Kidney (tissue), 14 donors: ENCODE measurements around the gene ACTL6B. TPM values are rescaled to one million over a fixed set of nuclear protein-coding genes. Genes with fewer than 3 reads are reported as not detected.

Source experiments
- DNase-seq, 5 donors: peaks; one replicate each; pipeline ENCODE4 v3.0.0-alpha.2; 2013 to 2020
- FAIRE-seq: peaks from 2 replicates; lab custom pipeline; 2012; peaks lifted over from hg19 to GRCh38; lab: Jason Lieb, UNC
- H3K27ac ChIP-seq, 2 donors: one replicate each; pipeline ENCODE4 v1.7.0; 2013; ENCODE audit warnings: low read depth in 2 of 2, low read length in 2 of 2, inconsistent platforms in 1 of 2
- H3K27me3 ChIP-seq: one replicate; pipeline ENCODE4 v1.7.1; 2013; ENCODE audit warnings: low read length, inconsistent platforms; ENCODE audit not compliant: control insufficient read depth, insufficient read depth
- H3K36me3 ChIP-seq, 3 donors: one replicate each; pipeline versions ENCODE4 v1.7.0 to v1.7.1; 2013; ENCODE audit warnings: low read length in 3 of 3, control low read depth in 1 of 3, inconsistent platforms in 1 of 3; ENCODE audit not compliant: insufficient read depth in 3 of 3, control insufficient read depth in 2 of 3
- H3K4me1 ChIP-seq, 3 donors: one replicate each; pipeline versions ENCODE4 v1.7.0 to v1.7.1; 2013; ENCODE audit warnings: low read length in 3 of 3, inconsistent platforms in 1 of 3, low read depth in 1 of 3; ENCODE audit not compliant: control insufficient read depth in 2 of 3, insufficient read depth in 2 of 3
- H3K4me3 ChIP-seq, 3 donors: one replicate each; pipeline versions ENCODE4 v1.7.0 to v1.8.1; 2013; ENCODE audit warnings: low read length in 3 of 3, control low read depth in 1 of 3, inconsistent platforms in 1 of 3
- H3K9ac ChIP-seq, 3 donors: one replicate each; pipeline versions ENCODE4 v1.7.0 to v1.7.1; 2013; ENCODE audit warnings: low read length in 3 of 3, control low read depth in 1 of 3, inconsistent platforms in 1 of 3
- H3K9me3 ChIP-seq, 3 donors: one replicate each; pipeline versions ENCODE4 v1.7.0 to v1.7.1; 2013; ENCODE audit warnings: low read length in 3 of 3, control low read depth in 1 of 3, inconsistent platforms in 1 of 3; ENCODE audit not compliant: control insufficient read depth in 2 of 3, insufficient read depth in 1 of 3
- intact Hi-C: fragments of 100-400 bp; cut with DNase I; formaldehyde crosslinking; loops from one replicate; pipeline ENCODE4 v1.11.1; 2022
- polyA plus RNA-seq: library from polyadenylated mRNA; stranded (reverse); fragments of 350-450 nt; fragmentation: Illumina TruSeq; extraction: RNeasy Lipid Tissue Mini Kit (QIAGEN cat#74804); gene quantifications from one replicate; pipeline ENCODE4 v1.2.3, GENCODE V29; 2014; ENCODE audit warnings: low read depth, low replicate concordance; ENCODE audit not compliant: insufficient read depth
- total RNA-seq: library from RNA; stranded (reverse); fragmentation: NEBNext Ultra II Directional; extraction: Animal tissue kit (Norgen Biotek cat#: 25700); gene quantifications from one replicate; pipeline ENCODE4 v1.2.1, GENCODE V29; 2021
- TF ChIP-seq, protein P1 (sequence below): IDR thresholded peaks from 3 replicates; pipeline ENCODE4 v1.5.1; 2012; ENCODE audit warnings: mild to moderate bottlenecking, moderate library complexity, borderline replicate concordance; ENCODE audit not compliant: insufficient read depth; ENCODE audit errors: extremely low read depth
- donor health status: control.
- donor health status: control.
- donor health status: control.
- donor health status: control.
- donor health status: control.
- donor health status: DM: yes; HTN: yes; CAD: no.
- donor health status: Normal renal cell carcinoma (clear cell type).

The ACTL6B gene
- total and polyA plus RNA-seq, 2 donors from 2014 or later = not detected

GRCh38 chr7:100688326-100688860 is 32.1 kb upstream of the ACTL6B start:
- no peak overlapping the region for H3K27ac ChIP-seq
- peaks cover 2 to 23% (median 12%) of the 10 kb centered on the region in 3 donors for H3K36me3 ChIP-seq

GRCh38 chr7:100687751-100688300 is 31.6 kb upstream of the ACTL6B start:
- Histone ChIP-seq H3K36me3 (peaks cover 2 to 26% (median 12%) of the 10 kb centered on the region in 3 donors), H3K27me3 (no peaks in the 10 kb centered on the region), H3K9me3 (no peaks in the 10 kb centered on the region), H3K4me1 (peaks cover 0 to 21% (median 13%) of the 10 kb centered on the region in 3 donors), H3K4me3 (no peak overlapping the region), H3K27ac (no peak overlapping the region), H3K9ac (no peak overlapping the region)
- TF ChIP-seq, protein P1, sequence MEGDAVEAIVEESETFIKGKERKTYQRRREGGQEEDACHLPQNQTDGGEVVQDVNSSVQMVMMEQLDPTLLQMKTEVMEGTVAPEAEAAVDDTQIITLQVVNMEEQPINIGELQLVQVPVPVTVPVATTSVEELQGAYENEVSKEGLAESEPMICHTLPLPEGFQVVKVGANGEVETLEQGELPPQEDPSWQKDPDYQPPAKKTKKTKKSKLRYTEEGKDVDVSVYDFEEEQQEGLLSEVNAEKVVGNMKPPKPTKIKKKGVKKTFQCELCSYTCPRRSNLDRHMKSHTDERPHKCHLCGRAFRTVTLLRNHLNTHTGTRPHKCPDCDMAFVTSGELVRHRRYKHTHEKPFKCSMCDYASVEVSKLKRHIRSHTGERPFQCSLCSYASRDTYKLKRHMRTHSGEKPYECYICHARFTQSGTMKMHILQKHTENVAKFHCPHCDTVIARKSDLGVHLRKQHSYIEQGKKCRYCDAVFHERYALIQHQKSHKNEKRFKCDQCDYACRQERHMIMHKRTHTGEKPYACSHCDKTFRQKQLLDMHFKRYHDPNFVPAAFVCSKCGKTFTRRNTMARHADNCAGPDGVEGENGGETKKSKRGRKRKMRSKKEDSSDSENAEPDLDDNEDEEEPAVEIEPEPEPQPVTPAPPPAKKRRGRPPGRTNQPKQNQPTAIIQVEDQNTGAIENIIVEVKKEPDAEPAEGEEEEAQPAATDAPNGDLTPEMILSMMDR = no peak
- intact Hi-C loops = loop anchor here (10.0 kb wide), 2 partner anchors 113 to 223 kb away; partner anchors contain the start of genes SAP25 and SPACDR
- FAIRE-seq (no peak), DNase-seq (peak in 1 of 5 donors; percentile 68)

More at GRCh38 chr7:100688326-100688860, 32.1 kb upstream of the ACTL6B start:
- intact Hi-C loops = loop anchor here (10.0 kb wide), 2 partner anchors 114 to 224 kb away; partner anchors contain the start of genes SAP25 and SPACDR
- Histone ChIP-seq H3K9me3 (no peaks in the 10 kb centered on the region), H3K4me1 (peaks cover 0 to 23% (median 15%) of the 10 kb centered on the region in 3 donors), H3K27me3 (no peaks in the 10 kb centered on the region), H3K4me3 (no peak overlapping the region), H3K9ac (no peak overlapping the region)
- TF ChIP-seq, protein P1 = no peak
- DNase-seq (peak in 1 of 5 donors; percentile 69), FAIRE-seq (no peak)

DNA sequence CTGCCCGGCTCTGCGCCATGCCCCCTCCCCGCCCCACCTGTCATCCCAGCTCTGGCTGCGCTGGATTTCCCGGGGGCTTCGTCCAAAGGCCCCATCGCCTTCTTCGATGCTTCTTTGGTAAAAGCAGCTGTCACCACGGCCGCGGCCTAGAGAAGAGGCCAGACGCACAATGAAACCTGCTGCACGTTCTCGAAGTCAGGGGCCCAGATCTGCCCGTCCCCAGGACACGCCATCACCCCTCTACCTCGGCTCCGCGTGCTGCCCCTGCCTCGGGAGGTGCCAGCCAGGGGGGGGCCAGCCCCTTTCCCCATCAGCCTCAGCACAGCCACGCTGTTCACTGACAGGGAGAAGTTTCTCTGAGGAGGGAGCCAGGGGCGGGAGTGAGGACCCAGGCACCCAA is 31.0 kb upstream of the ACTL6B start:
- FAIRE-seq = no peak
- Histone ChIP-seq H3K4me3 (no peak overlapping the region), H3K27ac (no peak overlapping the region), H3K9me3 (no peaks in the 10 kb centered on the region), H3K36me3 (peaks cover 2 to 26% (median 12%) of the 10 kb centered on the region in 3 donors), H3K9ac (no peak overlapping the region), H3K4me1 (peaks cover 0 to 16% (median 8%) of the 10 kb centered on the region in 3 donors), H3K27me3 (no peaks in the 10 kb centered on the region)
- TF ChIP-seq, protein P1 = no peak
- no peak for DNase-seq
- intact Hi-C loops = loop anchor here (10.0 kb wide), 2 partner anchors 112 to 222 kb away; partner anchors contain the start of genes SAP25 and SPACDR
